ENCODE data around the gene GLRX5. TPM values are rescaled to one million over a fixed set of nuclear protein-coding genes. Genes with fewer than 3 reads are reported as not detected.

GLRX5 gene
- total RNA-seq, 2 experiments from 2014 or later: 11.3 to 11.9 TPM

- Mint-ChIP-seq H3K4me1 (ENCODE audit: low read depth) (peaks cover 54% of the 10 kb centered on the region), H3K4me3 (no peak overlapping the region), H3K27me3 (no peaks in the 10 kb centered on the region), H3K27ac (no peak overlapping the region), H3K9me3 (no peaks in the 10 kb centered on the region), H3K36me3 (ENCODE audit: low read depth) (peaks cover 15% of the 10 kb centered on the region)
- ChIA-PET POLR2A (no interaction called here), CTCF (interaction anchor here (1.1 to 1.3 kb wide), 2 partner anchors 13 to 98 kb away, joined by 5 read pairs; no protein-coding TSS in a partner anchor)
- DNase-seq: no peak
- Histone ChIP-seq H3K36me3 (ENCODE audit: insufficient read depth, low read length) (peaks cover 11% of the 10 kb centered on the region), H3K27me3 (ENCODE audit: control insufficient read depth in 1 of 2, insufficient read depth in 2 of 2, low read length in 2 of 2) (no peaks in the 10 kb centered on the region), H3K4me3 (ENCODE audit: low read length) (no peak overlapping the region), H3K27ac (ENCODE audit: low read depth in 1 of 2, low read length in 2 of 2) (no peak overlapping the region), H3K4me1 (ENCODE audit: insufficient read depth, low read length) (peaks cover 19% of the 10 kb centered on the region), H3K9me3 (ENCODE audit: control insufficient read depth in 1 of 2, insufficient read depth in 1 of 2, low read length in 2 of 2) (no peaks in the 10 kb centered on the region)
- TF ChIP-seq CTCF (IDR thresholded peaks at IDR 0.05): no peak
- intact Hi-C loops (cut with DNase I, micrococcal nuclease): no loop called here
- ATAC-seq (ENCODE audit: poor library complexity): no peak
Observed at GRCh38 chr14:95540236-95540855, 5.5 kb downstream of the GLRX5 start.

GRCh38 chr14:95541346-95541745 is 6.5 kb downstream of the GLRX5 start:
- Mint-ChIP-seq H3K27me3 (no peaks in the 10 kb centered on the region), H3K4me3 (no peak overlapping the region), H3K4me1 (ENCODE audit: low read depth) (peaks cover 44% of the 10 kb centered on the region), H3K27ac (no peak overlapping the region), H3K36me3 (ENCODE audit: low read depth) (peaks cover 22% of the 10 kb centered on the region), H3K9me3 (no peaks in the 10 kb centered on the region)
- no peaks in the 10 kb centered on the region for H3K27me3 ChIP-seq (ENCODE audit: control insufficient read depth in 1 of 2, insufficient read depth in 2 of 2, low read length in 2 of 2)
- intact Hi-C loops (cut with DNase I, micrococcal nuclease): no loop called here
- POLR2A ChIA-PET: no interaction called here
- DNase-seq (no peak), ATAC-seq (ENCODE audit: poor library complexity) (no peak)
- H3K36me3 ChIP-seq (ENCODE audit: insufficient read depth, low read length): peaks cover 11% of the 10 kb centered on the region
- peaks cover 9% of the 10 kb centered on the region for H3K4me1 ChIP-seq (ENCODE audit: insufficient read depth, low read length)
- TF ChIP-seq CTCF (IDR thresholded peaks at IDR 0.05): no peak
- H3K27ac ChIP-seq (ENCODE audit: low read depth in 1 of 2, low read length in 2 of 2): no peak overlapping the region
- H3K4me3 ChIP-seq (ENCODE audit: low read length): no peak overlapping the region
- no peaks in the 10 kb centered on the region for H3K9me3 ChIP-seq (ENCODE audit: control insufficient read depth in 1 of 2, insufficient read depth in 1 of 2, low read length in 2 of 2)
- CTCF ChIA-PET: no interaction called here

- TF ChIP-seq CTCF (IDR thresholded peaks at IDR 0.05): no peak
- H3K9me3 Mint-ChIP-seq: no peaks in the 10 kb centered on the region
- Histone ChIP-seq H3K9me3 (ENCODE audit: control insufficient read depth in 1 of 2, insufficient read depth in 1 of 2, low read length in 2 of 2) (no peaks in the 10 kb centered on the region), H3K4me3 (ENCODE audit: low read length) (no peak overlapping the region), H3K4me1 (ENCODE audit: insufficient read depth, low read length) (peaks cover 5% of the 10 kb centered on the region), H3K36me3 (ENCODE audit: insufficient read depth, low read length) (peaks cover 11% of the 10 kb centered on the region), H3K27me3 (ENCODE audit: control insufficient read depth in 1 of 2, insufficient read depth in 2 of 2, low read length in 2 of 2) (no peaks in the 10 kb centered on the region), H3K27ac (ENCODE audit: low read depth in 1 of 2, low read length in 2 of 2) (no peak overlapping the region)
- H3K4me1 Mint-ChIP-seq (ENCODE audit: low read depth): peaks cover 35% of the 10 kb centered on the region
- no peaks in the 10 kb centered on the region for H3K27me3 Mint-ChIP-seq
- no peak for DNase-seq
- ChIA-PET CTCF (no interaction called here), POLR2A (interaction anchor here (1.1 kb wide), 1 partner anchor 26 kb away, joined by 3 read pairs; the partner anchor contains the start of gene SYNE3)
- no peak overlapping the region for H3K4me3 Mint-ChIP-seq
- no peak for ATAC-seq (ENCODE audit: poor library complexity)
- H3K36me3 Mint-ChIP-seq (ENCODE audit: low read depth): peaks cover 24% of the 10 kb centered on the region
- intact Hi-C loops (cut with DNase I, micrococcal nuclease): no loop called here
- no peak overlapping the region for H3K27ac Mint-ChIP-seq
Observed at GRCh38 chr14:95541932-95542930, 7.4 kb downstream of the GLRX5 start.

All from CD4-positive, alpha-beta T cell (primary cell).